GM12878 (cell line): ENCODE data around the gene HABP2. TPM values are rescaled to one million over a fixed set of nuclear protein-coding genes. Genes with fewer than 3 reads are reported as not detected.

Source experiments
- ATAC-seq: fragments of 200-7000 bp; cut with Tn5 transposase; 3 replicates; pipeline ENCODE4 v1.9.1; 2020; ENCODE audit warnings: mild to moderate bottlenecking, moderate library complexity
- BruUV-seq: library from RNA; stranded (reverse); fragments of 400-500 nt; replicated peaks from 2 replicates; lab custom pipeline; 2021; lab: Mats Ljungman, UMichigan
- CTCF ChIA-PET: fragments of 300-600 bp; sonication (Branson Sonifier 250); formaldehyde crosslinking; extraction: SDS; loops from one replicate; lab custom pipeline; 2021; ENCODE audit warnings: inconsistent platforms; lab: Yijun Ruan, JAX
- POLR2A ChIA-PET: fragments of 350-600 bp; formaldehyde crosslinking; extraction: SDS; loops from one replicate; lab custom pipeline; 2021; ENCODE audit warnings: inconsistent platforms; lab: Charles Lee
- RAD21 ChIA-PET: fragments of 300-600 bp; sonication (Branson Sonifier 250); formaldehyde crosslinking; loops from one replicate; lab custom pipeline; 2023; ENCODE audit warnings: antibody characterized with exemption; ENCODE audit not compliant: unreplicated experiment; lab: Charles Lee
- SMC1A ChIA-PET: fragments of 300-600 bp; sonication (Branson Sonifier 250); formaldehyde crosslinking; loops from one replicate; lab custom pipeline; 2023; ENCODE audit not compliant: unreplicated experiment, uncharacterized antibody; lab: Charles Lee
- DNase-seq: peaks from one replicate; pipeline ENCODE4 v3.0.0-alpha.2; 2011; ENCODE audit warnings: low read depth, low spot score
- FAIRE-seq: peaks from 3 replicates; lab custom pipeline; 2011; peaks lifted over from hg19 to GRCh38; lab: Jason Lieb, UNC
- H2AFZ ChIP-seq: 2 replicates; pipeline ENCODE4 v1.6.0; 2011; ENCODE audit warnings: low read depth, low read length, control low read depth; ENCODE audit not compliant: control insufficient read depth
- H3K27ac ChIP-seq: 2 replicates; pipeline ENCODE4 v1.5.1; 2011; ENCODE audit warnings: control low read depth; ENCODE audit not compliant: control insufficient read depth, insufficient read depth
- H3K27me3 ChIP-seq, 2 experiments: replicated peaks in 1 of 2; 2 replicates each; pipeline versions ENCODE4 v1.6.0 to v1.6.1; 2011; ENCODE audit warnings: low read length in 1 of 2; ENCODE audit not compliant: control insufficient read depth in 2 of 2, insufficient read depth in 2 of 2
- H3K36me3 ChIP-seq, 2 experiments: 2 replicates each; pipeline ENCODE4 v1.5.1; 2011; ENCODE audit warnings: low read length in 1 of 2; ENCODE audit not compliant: control insufficient read depth in 2 of 2, insufficient read depth in 2 of 2
- H3K4me1 ChIP-seq: 2 replicates; pipeline ENCODE4 v1.6.1; 2011; ENCODE audit warnings: mild to moderate bottlenecking, low read length, moderate library complexity, mixed read lengths; ENCODE audit not compliant: control insufficient read depth, insufficient read depth
- H3K4me2 ChIP-seq: 2 replicates; pipeline ENCODE4 v1.6.0; 2011; ENCODE audit warnings: control low read depth; ENCODE audit not compliant: control insufficient read depth, insufficient read depth
- H3K4me3 ChIP-seq: fragments of 200-600 bp; sonication (generic); 2 replicates; pipeline ENCODE4 v1.5.1; 2016
- H3K79me2 ChIP-seq: 2 replicates; pipeline ENCODE4 v1.6.0; 2011; ENCODE audit warnings: low read length; ENCODE audit not compliant: control insufficient read depth, insufficient read depth
- H3K9ac ChIP-seq: 2 replicates; pipeline ENCODE4 v1.8.0; 2011; ENCODE audit warnings: low read length, control low read depth, mixed read lengths; ENCODE audit not compliant: control insufficient read depth, insufficient read depth
- H3K9me3 ChIP-seq: replicated peaks from 3 replicates; pipeline ENCODE4 v1.5.1; 2011; ENCODE audit warnings: mild to moderate bottlenecking, low read length; ENCODE audit not compliant: control insufficient read depth, insufficient read depth
- H4K20me1 ChIP-seq: 2 replicates; pipeline ENCODE4 v1.6.0; 2011; ENCODE audit not compliant: control insufficient read depth, insufficient read depth
- BCL3 ChIP-seq: IDR thresholded peaks from 2 replicates; pipeline ENCODE4 v1.6.1; 2011; ENCODE audit warnings: borderline replicate concordance, low read depth, mild to moderate bottlenecking, moderate library complexity, low read length; ENCODE audit not compliant: insufficient read depth, poor library complexity, severe bottlenecking
- CHD1 ChIP-seq: IDR thresholded peaks from 2 replicates; pipeline ENCODE4 v1.6.1; 2012; ENCODE audit warnings: low read depth, low read length, improper control_type of control experiment
- CREB1 ChIP-seq: IDR thresholded peaks from 2 replicates; pipeline ENCODE4 v1.6.1; 2012; ENCODE audit warnings: low read depth, mild to moderate bottlenecking, inconsistent platforms
- EED ChIP-seq: sonication (generic); IDR thresholded peaks from 2 replicates; pipeline ENCODE4 v1.6.1; 2016; ENCODE audit warnings: antibody characterized with exemption, low read depth
- FOXK2 ChIP-seq: fragments of 450-650 bp; IDR thresholded peaks from 2 replicates; pipeline ENCODE4 v1.6.1; 2017; ENCODE audit warnings: mild to moderate bottlenecking, moderate library complexity
- GATAD2B ChIP-seq: fragments of 450-650 bp; conservative IDR thresholded peaks from 2 replicates; pipeline ENCODE4 v1.6.1; 2017; ENCODE audit warnings: low read depth, mild to moderate bottlenecking, moderate library complexity
- KDM1A ChIP-seq: fragments of 200-600 bp; sonication (generic); IDR thresholded peaks from 2 replicates; pipeline ENCODE4 v1.6.1; 2016; ENCODE audit warnings: borderline replicate concordance
- LARP7 ChIP-seq: fragments of 450-650 bp; IDR thresholded peaks from 2 replicates; pipeline ENCODE4 v1.6.1; 2017; ENCODE audit warnings: mild to moderate bottlenecking
- MEF2A ChIP-seq: IDR thresholded peaks from 2 replicates; pipeline ENCODE4 v1.6.1; 2011; ENCODE audit warnings: low read depth, mild to moderate bottlenecking, low read length, moderate library complexity; ENCODE audit not compliant: insufficient read depth
- MXI1 ChIP-seq: fragments of 150-350 bp; IDR thresholded peaks from 2 replicates; pipeline ENCODE4 v1.6.1; 2011; ENCODE audit warnings: low read depth, mild to moderate bottlenecking, inconsistent platforms, low read length, improper control_type of control experiment
- MYB ChIP-seq: fragments of 150-350 bp; IDR thresholded peaks from 2 replicates; pipeline ENCODE4 v1.6.1; 2014; ENCODE audit warnings: mild to moderate bottlenecking, low read depth, low read length, borderline replicate concordance
- MYC ChIP-seq: IDR thresholded peaks from 2 replicates; pipeline ENCODE4 v1.6.1; 2011; ENCODE audit warnings: mild to moderate bottlenecking, low read length, moderate library complexity, inconsistent platforms; ENCODE audit not compliant: insufficient read depth, insufficient replicate concordance, insufficient read length, severe bottlenecking
- NR2C1 ChIP-seq: fragments of 450-650 bp; IDR thresholded peaks from 2 replicates; pipeline ENCODE4 v1.6.1; 2017; ENCODE audit warnings: antibody characterized with exemption, mild to moderate bottlenecking, moderate library complexity
- POLR2AphosphoS5 ChIP-seq: IDR thresholded peaks from 2 replicates; pipeline ENCODE4 v1.6.1; 2011; ENCODE audit warnings: mild to moderate bottlenecking, low read length, inconsistent platforms
- SKIL ChIP-seq: fragments of 450-650 bp; IDR thresholded peaks from 2 replicates; pipeline ENCODE4 v1.6.1; 2017; ENCODE audit warnings: mild to moderate bottlenecking, low read depth, inconsistent platforms; ENCODE audit not compliant: poor library complexity, severe bottlenecking
- SPI1 ChIP-seq: IDR thresholded peaks from 2 replicates; pipeline ENCODE4 v1.6.1; 2011; ENCODE audit warnings: low read depth, mild to moderate bottlenecking, low read length, moderate library complexity, borderline replicate concordance; ENCODE audit not compliant: insufficient read depth
- SUZ12 ChIP-seq: fragments of 200-600 bp; sonication (generic); IDR thresholded peaks from one replicate; pipeline ENCODE4 v1.6.1; 2018; ENCODE audit warnings: antibody characterized with exemption, mild to moderate bottlenecking; ENCODE audit not compliant: unreplicated experiment
- WGBS: methylation state at CpG from one replicate; pipeline ENCODE4 v1.1.6; 2016; ENCODE audit warnings: low lambda C conversion rate; ENCODE audit not compliant: insufficient replicate concordance, insufficient coverage; ENCODE audit errors: missing lambda C conversion rate; 5-methylcytosine and 5-hydroxymethylcytosine counted together
- in situ Hi-C: fragments of 300-500 bp; cut with MboI; formaldehyde crosslinking; loops from 9 replicates; pipeline ENCODE4 v1.14.3; 2018; ENCODE audit warnings: mixed read lengths
- intact Hi-C: fragments of 100-400 bp; cut with micrococcal nuclease; formaldehyde crosslinking; loops from one replicate; pipeline ENCODE4 v1.14.2; 2022; ENCODE audit not compliant: unreplicated experiment
- polyA plus RNA-seq, 11 experiments: library from polyadenylated mRNA; depleted of rRNA in 4 of 11; unstranded in 6 of 11; stranded (reverse) in 5 of 11; fragments of >200 nt; fragmentation: Nextera tagmentation in 4 of 11; fragmentation: Illumina TruSeq in 1 of 11; extraction: Ambion mirVana in 4 of 11; extraction: Trizol in 1 of 11; gene quantifications; 1 replicate in 1 of 11; 2 replicates in 10 of 11; pipeline versions ENCODE4 v1.2.1 to v1.2.3, GENCODE V29; 2011 to 2016; ENCODE audit warnings: inconsistent platforms in 2 of 11, missing spikeins in 2 of 11, low read depth in 1 of 11
- total RNA-seq, 4 experiments: library from RNA; depleted of rRNA in 3 of 4; stranded (reverse); fragments of >200 nt in 3 of 4; fragmentation: Illumina TruSeq in 1 of 4; extraction: Trizol in 1 of 4; gene quantifications; 2 replicates each; pipeline versions ENCODE4 v1.2.1 to v1.2.3, GENCODE V29; 2013 to 2021

Gene HABP2
- total and polyA plus RNA-seq, 10 of the 15 experiments (the other 5 are each of a cell fraction or from before 2014, with no cell fraction given) = 0.13 TPM; not detected in 9

GRCh38 chr10:113603057-113603777, 50.4 kb downstream of the HABP2 start:
- no peaks in the 10 kb centered on the region for H3K79me2 ChIP-seq
- DNase-seq = no peak
- H4K20me1 ChIP-seq = no peaks in the 10 kb centered on the region
- H3K9ac ChIP-seq = no peak overlapping the region
- H3K36me3 ChIP-seq = no peaks in the 10 kb centered on the region
- 57% methylated on average over 12 of the region's 13 CpGs for WGBS
- no peak for FAIRE-seq
- ChIA-PET POLR2A (no interaction called here), SMC1A (no interaction called here), RAD21 (no interaction called here), CTCF (no interaction called here)
- H2AFZ ChIP-seq = no peak overlapping the region
- no peak for ATAC-seq
- intact Hi-C loops = no loop called here
- no peak overlapping the region for H3K27ac ChIP-seq
- no peak overlapping the region for H3K4me2 ChIP-seq
- in situ Hi-C loops = no loop called here
- no peaks in the 10 kb centered on the region; the same call in 1 of the 3 replicates for H3K9me3 ChIP-seq
- no peak overlapping the region for H3K4me3 ChIP-seq
- H3K4me1 ChIP-seq = no peaks in the 10 kb centered on the region
- BruUV-seq = no TSS peak
- H3K27me3 ChIP-seq = no peaks in the 10 kb centered on the region; a peak in 1 of 4 replicates
- no peak for TF ChIP-seq BCL3
- no peak for TF ChIP-seq FOXK2
- no peak for TF ChIP-seq POLR2AphosphoS5
- no peak for TF ChIP-seq SPI1
- no peak for TF ChIP-seq CHD1
- TF ChIP-seq CREB1 = no peak
- TF ChIP-seq MXI1 = no peak
- no peak for TF ChIP-seq EED
- TF ChIP-seq NR2C1 = no peak
- TF ChIP-seq LARP7 = no peak
- TF ChIP-seq GATAD2B = no peak
- TF ChIP-seq SUZ12 = no peak
- no peak for TF ChIP-seq MYC
- no peak for TF ChIP-seq MEF2A
- TF ChIP-seq SKIL = no peak
- no peak for TF ChIP-seq KDM1A
- TF ChIP-seq MYB = no peak
